HAP-1 (cell line): Measurements from ENCODE around the gene CCRL2.

Experiments
- DNase-seq, 2 experiments: peaks; one replicate each; pipeline ENCODE4 v3.0.0-alpha.2; 2016 to 2020; ENCODE audit warnings: low spot score in 2 of 2
- H3K27me3 ChIP-seq: fragments of 250-450 bp; sonication (Bioruptor Pico); 2 replicates; pipeline ENCODE4 v1.5.1; 2020; ENCODE audit warnings: low read depth, mild to moderate bottlenecking, moderate library complexity
- H3K36me3 ChIP-seq: fragments of 250-450 bp; sonication (Bioruptor Pico); replicated peaks from 2 replicates; pipeline ENCODE4 v1.5.1; 2020; ENCODE audit warnings: mild to moderate bottlenecking
- H3K4me1 ChIP-seq: fragments of 250-450 bp; sonication (Bioruptor Pico); 2 replicates; pipeline ENCODE4 v1.5.1; 2020; ENCODE audit warnings: mild to moderate bottlenecking
- H3K4me3 ChIP-seq: fragments of 250-450 bp; sonication (Bioruptor Pico); 2 replicates; pipeline ENCODE4 v1.5.1; 2020; ENCODE audit warnings: mild to moderate bottlenecking, moderate library complexity
- H3K9me3 ChIP-seq: fragments of 250-450 bp; sonication (Bioruptor Pico); 2 replicates; pipeline ENCODE4 v1.5.1; 2020; ENCODE audit warnings: mild to moderate bottlenecking, moderate library complexity
- in situ Hi-C: fragments of 300-500 bp; cut with MboI; formaldehyde crosslinking; loops from 3 replicates; pipeline ENCODE4 v1.14.3; 2020; ENCODE audit warnings: low sequenced_read_pairs, inconsistent platforms, mixed read lengths

Gene CCRL2

GRCh38 chr3:46438831-46439230, 31.8 kb downstream of the CCRL2 start:
- no peaks in the 10 kb centered on the region for H3K36me3 ChIP-seq
- H3K9me3 ChIP-seq, result no peaks in the 10 kb centered on the region
- H3K4me1 ChIP-seq, result peaks cover 6% of the 10 kb centered on the region
- DNase-seq, result no peak
- H3K4me3 ChIP-seq, result no peak overlapping the region
- no peaks in the 10 kb centered on the region for H3K27me3 ChIP-seq
- in situ Hi-C loops, result no loop called here

DNA sequence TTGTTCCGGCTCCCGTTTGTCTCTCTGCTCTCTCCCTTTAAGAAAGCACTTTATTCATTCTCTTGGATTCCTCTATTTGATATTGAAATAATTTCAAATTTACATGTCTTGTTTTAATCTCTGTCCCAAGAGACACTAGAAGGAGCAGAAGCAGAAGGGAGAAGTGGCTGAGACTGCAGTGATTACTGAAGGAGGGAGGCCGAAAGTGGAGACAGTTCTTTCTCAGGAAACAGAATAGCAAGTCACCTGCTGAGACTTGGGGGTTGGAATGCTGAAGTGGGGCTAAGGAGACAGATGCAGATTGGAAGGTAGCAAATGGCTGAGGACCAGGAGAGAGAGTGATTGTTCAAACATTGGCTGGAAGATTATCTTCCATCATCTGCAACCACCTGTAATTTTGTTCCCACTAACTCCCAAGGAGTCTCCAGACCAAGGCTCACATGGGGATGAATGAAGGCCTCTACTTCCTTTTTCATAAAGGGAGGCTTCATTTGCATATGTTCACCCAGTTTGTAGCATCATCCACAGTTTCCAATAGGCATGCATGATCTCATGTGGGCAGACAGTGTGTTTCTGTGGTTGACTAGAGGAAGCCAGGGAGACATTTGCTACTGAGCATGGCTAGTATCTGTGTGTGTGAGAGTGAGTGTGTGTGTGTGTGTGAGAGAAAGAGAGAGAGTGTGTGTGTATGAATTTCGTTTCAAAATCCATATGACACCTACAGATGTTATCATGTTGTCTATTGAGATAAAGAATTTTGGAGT, 33.7 kb downstream of the CCRL2 start:
- in situ Hi-C loops, result no loop called here
- Histone ChIP-seq H3K4me3 (no peak overlapping the region), H3K9me3 (no peaks in the 10 kb centered on the region), H3K4me1 (peaks cover 6% of the 10 kb centered on the region), H3K36me3 (no peaks in the 10 kb centered on the region), H3K27me3 (no peaks in the 10 kb centered on the region)
- DNase-seq, result peak; percentile 27 to 33

- Histone ChIP-seq H3K4me3 (no peak overlapping the region), H3K9me3 (no peaks in the 10 kb centered on the region), H3K27me3 (no peaks in the 10 kb centered on the region; the same call in 1 of the 2 replicates), H3K36me3 (no peaks in the 10 kb centered on the region), H3K4me1 (peaks cover 6% of the 10 kb centered on the region)
- no peak for DNase-seq
- in situ Hi-C loops, result no loop called here
These were observed 35.8 kb downstream of the CCRL2 start for GRCh38 chr3:46442576-46443530.

DNA sequence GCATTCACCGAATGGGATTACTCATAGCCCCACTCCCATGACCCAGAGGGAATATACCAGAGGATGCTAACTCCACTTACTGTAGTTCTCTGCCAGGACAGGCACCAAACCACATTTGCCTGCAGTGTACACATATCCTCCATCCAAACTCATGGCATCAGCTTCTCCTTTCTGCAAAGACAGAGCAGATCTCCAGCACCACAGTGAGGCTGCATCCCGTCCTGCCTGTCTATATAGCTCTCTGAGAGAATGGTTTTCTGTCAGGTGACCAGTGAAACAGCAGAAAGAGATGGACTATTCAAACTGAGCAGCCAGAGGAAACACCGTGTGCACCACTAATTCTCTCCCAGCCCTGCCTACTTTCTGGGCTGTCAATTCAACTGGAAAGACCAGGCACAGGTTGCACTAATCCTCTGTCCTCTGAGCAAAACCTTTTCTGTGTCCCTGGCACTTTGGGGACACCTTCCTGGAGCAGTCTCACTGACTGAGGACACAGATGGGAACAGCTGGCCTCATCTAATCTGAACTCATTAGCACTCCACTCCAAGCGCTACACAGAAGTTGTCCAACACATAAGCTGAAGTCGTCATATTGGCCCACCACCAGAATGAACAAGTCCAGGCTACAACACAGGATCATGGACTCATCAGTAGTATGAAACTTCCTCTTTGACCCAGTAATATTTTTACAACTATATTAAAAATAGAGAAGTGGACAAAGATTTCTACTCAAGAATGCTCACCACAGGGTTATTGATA, 40.3 kb downstream of the CCRL2 start:
- no peak overlapping the region for H3K4me3 ChIP-seq
- H3K36me3 ChIP-seq, result no peaks in the 10 kb centered on the region
- in situ Hi-C loops, result no loop called here
- H3K27me3 ChIP-seq, result peaks cover 6% of the 10 kb centered on the region
- no peaks in the 10 kb centered on the region for H3K9me3 ChIP-seq
- DNase-seq, result no peak
- no peaks in the 10 kb centered on the region for H3K4me1 ChIP-seq

- no peak for DNase-seq
- Histone ChIP-seq H3K9me3 (no peaks in the 10 kb centered on the region), H3K4me1 (no peaks in the 10 kb centered on the region), H3K27me3 (peaks cover 10% of the 10 kb centered on the region), H3K4me3 (no peak overlapping the region), H3K36me3 (no peaks in the 10 kb centered on the region)
- in situ Hi-C loops, result no loop called here
These were observed 41.7 kb downstream of the CCRL2 start for GRCh38 chr3:46448721-46449120.

DNA sequence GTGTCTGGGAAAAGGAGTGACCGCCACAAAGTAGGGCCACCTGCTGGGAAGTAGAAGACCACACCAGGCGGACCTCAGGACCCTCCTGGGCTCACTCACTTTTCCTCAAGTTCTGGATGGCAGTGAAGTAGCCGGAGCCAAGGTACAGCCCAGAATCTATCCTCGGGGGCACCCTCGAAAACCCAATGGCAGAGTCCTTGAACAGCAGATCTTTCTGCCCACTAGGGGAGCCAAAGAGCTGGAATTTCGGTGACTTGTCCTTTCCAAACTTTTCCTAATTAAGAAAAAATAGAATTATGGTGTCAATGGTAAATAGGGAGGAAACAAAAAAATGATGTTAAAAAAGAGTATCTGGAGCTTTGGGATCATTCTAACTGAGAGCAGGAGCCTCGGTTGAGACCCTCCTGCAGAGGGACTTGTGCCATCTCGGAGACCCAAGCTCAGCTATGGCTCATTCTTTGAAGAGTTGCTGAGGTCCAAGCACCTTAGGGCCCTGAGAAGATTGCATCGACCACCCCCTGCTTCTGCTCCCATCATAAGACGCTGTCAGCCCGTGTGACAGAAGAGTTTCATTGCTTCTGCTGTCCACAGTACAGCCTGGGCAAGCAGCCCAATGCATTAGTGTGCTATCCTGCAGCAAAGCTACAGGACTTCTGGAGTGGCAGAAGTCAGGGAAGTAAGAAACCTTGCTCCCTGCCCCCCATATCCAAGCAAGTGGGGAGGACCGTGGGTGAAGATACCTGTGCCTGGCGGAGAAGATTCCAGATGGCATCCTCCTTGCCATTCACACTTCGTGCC, 42.9 kb downstream of the CCRL2 start:
- no peaks in the 10 kb centered on the region for H3K9me3 ChIP-seq
- H3K36me3 ChIP-seq, result no peaks in the 10 kb centered on the region
- in situ Hi-C loops, result loop anchor here (25.0 kb wide), 1 partner anchor 912 kb away; no protein-coding TSS in a partner anchor
- peak in 1 of 2 experiments; percentile 59 for DNase-seq
- H3K4me1 ChIP-seq, result no peaks in the 10 kb centered on the region
- no peak overlapping the region for H3K4me3 ChIP-seq
- H3K27me3 ChIP-seq, result peaks cover 10% of the 10 kb centered on the region

DNA sequence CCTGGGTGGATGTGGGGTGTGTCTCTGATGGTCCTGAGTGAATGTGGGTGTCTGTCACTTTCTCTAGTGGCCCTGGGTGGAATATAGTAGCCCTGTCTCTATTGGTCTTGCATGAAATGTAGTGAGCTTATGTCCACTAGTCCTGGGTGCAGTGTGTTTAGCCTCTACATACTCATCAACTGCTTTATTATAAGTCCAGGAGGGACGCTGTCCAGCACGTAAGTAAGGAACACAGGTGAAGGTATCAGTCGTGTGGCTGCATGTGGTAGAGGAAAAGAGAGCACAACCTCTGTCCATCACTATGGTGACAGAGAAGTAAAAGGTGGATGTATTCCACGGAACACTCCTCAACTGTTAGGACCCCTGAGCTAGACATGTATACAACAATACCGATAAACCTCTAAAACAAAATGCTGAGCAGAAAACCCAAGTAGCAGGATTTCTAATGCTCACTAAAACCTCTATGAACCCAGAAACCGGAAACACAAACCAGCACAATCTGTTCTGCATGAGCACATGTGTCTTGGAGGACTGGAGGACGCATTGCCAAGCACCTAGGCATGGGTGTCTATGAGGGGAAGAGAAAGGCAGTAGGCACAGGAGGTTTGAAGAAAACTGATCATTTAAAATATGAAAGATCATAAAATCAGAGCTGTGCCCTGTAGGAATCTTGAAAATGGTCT, 46.6 kb downstream of the CCRL2 start:
- Histone ChIP-seq H3K4me3 (no peak overlapping the region), H3K27me3 (peaks cover 12% of the 10 kb centered on the region), H3K36me3 (no peaks in the 10 kb centered on the region), H3K9me3 (no peaks in the 10 kb centered on the region), H3K4me1 (no peaks in the 10 kb centered on the region)
- in situ Hi-C loops, result loop anchor here (25.0 kb wide), 1 partner anchor 909 kb away; no protein-coding TSS in a partner anchor
- no peak for DNase-seq

DNA sequence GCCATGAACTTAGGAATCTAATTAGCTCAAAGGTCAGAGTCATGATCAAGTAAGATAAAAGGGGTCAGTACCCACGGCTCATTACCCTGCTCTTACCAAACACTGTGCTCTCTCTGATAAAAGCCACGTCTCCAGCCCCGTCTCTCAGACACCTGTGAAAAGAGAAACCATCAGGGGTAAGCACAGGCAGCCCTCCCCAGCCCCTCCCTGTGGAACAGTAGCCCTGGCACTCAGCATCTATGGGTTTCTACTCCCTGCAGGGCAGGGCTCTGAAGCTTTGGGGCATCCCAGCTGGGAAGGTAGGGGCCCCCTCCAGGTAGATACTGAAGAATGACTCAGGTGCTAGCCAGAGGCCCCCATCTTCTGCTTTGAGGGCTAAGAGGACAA, 47.1 kb downstream of the CCRL2 start:
- no peak for DNase-seq
- in situ Hi-C loops, result loop anchor here (25.0 kb wide), 1 partner anchor 908 kb away; no protein-coding TSS in a partner anchor
- Histone ChIP-seq H3K4me3 (no peak overlapping the region), H3K9me3 (no peaks in the 10 kb centered on the region), H3K36me3 (no peaks in the 10 kb centered on the region), H3K4me1 (no peaks in the 10 kb centered on the region), H3K27me3 (peaks cover 12% of the 10 kb centered on the region)

DNA sequence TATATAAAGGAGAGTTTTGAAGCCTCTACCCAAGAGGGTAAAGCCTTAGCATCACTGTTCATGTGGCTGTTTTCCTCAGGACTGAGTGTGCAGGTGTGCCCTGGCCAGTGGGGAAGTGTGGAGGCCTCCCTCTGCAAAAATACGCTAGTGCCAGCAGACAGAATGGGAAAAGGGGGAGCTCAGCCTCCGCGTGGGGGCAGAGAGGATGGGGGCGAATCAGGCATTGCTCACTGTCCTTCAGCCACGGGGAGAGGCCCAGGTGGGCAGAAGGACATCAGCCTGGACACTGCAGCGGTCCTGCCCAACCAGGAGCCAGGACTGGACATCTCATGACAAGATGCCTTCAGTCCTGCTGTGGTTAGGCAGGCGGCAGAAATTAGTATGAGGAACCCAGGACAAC, 47.5 kb downstream of the CCRL2 start:
- H3K4me3 ChIP-seq, result no peak overlapping the region
- H3K9me3 ChIP-seq, result no peaks in the 10 kb centered on the region
- no peaks in the 10 kb centered on the region for H3K36me3 ChIP-seq
- DNase-seq, result no peak
- H3K4me1 ChIP-seq, result no peaks in the 10 kb centered on the region
- H3K27me3 ChIP-seq, result peaks cover 12% of the 10 kb centered on the region
- in situ Hi-C loops, result loop anchor here (25.0 kb wide), 1 partner anchor 908 kb away; no protein-coding TSS in a partner anchor

- H3K36me3 ChIP-seq, result no peaks in the 10 kb centered on the region
- H3K9me3 ChIP-seq, result 0 out of 2 replicates have a peak, but pooled peaks cover under 1% of the 10 kb centered on the region
- no peaks in the 10 kb centered on the region for H3K4me1 ChIP-seq
- H3K4me3 ChIP-seq, result no peak overlapping the region
- no peak for DNase-seq
- in situ Hi-C loops, result loop anchor here (25.0 kb wide), 1 partner anchor 907 kb away; no protein-coding TSS in a partner anchor
- peaks cover 12% of the 10 kb centered on the region for H3K27me3 ChIP-seq
These were observed 48.4 kb downstream of the CCRL2 start for GRCh38 chr3:46455231-46456115.

DNA sequence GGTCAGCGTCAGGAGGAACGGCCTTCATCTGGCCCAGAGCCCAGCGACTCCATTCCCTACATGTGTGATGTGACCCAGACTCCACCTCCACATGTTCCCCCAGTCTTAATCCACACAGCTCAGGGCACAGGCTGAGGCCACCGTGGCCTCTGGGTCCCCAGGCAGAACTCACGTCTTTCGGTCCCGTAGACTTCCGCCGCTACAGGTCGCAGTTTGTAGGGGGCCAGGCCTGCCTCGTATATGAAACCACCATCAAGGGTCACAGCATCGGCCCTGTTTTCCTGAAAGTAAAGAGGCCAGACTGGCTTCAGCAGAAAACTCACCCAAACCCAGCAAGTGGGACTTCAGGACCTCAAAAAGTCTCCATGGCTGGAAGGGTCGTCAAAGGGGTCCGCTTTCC, 49.1 kb downstream of the CCRL2 start:
- no peak for DNase-seq
- H3K4me1 ChIP-seq, result no peaks in the 10 kb centered on the region
- H3K27me3 ChIP-seq, result peaks cover 12% of the 10 kb centered on the region
- in situ Hi-C loops, result loop anchor here (25.0 kb wide), 1 partner anchor 906 kb away; no protein-coding TSS in a partner anchor
- H3K36me3 ChIP-seq, result no peaks in the 10 kb centered on the region
- H3K9me3 ChIP-seq, result 0 out of 2 replicates have a peak, but pooled peaks cover 3% of the 10 kb centered on the region
- H3K4me3 ChIP-seq, result no peak overlapping the region
